HG03520 (cell line): ENCODE measurements around the gene IRS1.
A peak's percentile ranks its signal among the peaks of the same experiment; 100 is the strongest.

ENCODE experiments used
- ATAC-seq: cut with Tn5 transposase; IDR thresholded peaks from one replicate; pipeline ENCODE4 v1.9.1; 2021; ENCODE audit warnings: mild to moderate bottlenecking, moderate library complexity; ENCODE audit not compliant: unreplicated experiment

Gene IRS1

GRCh38 chr2:226791487-226792081 lies 8.0 kb downstream of the IRS1 start:
- ATAC-seq = peak; percentile 98

- peak; percentile 56 for ATAC-seq
Measured at GRCh38 chr2:226791056-226791486, 8.5 kb downstream of the IRS1 start.

GRCh38 chr2:226790431-226790830 lies 9.2 kb downstream of the IRS1 start:
- no peak for ATAC-seq

- no peak for ATAC-seq
Measured at GRCh38 chr2:226790011-226790410, 9.6 kb downstream of the IRS1 start.

- ATAC-seq = no peak
Measured at GRCh38 chr2:226788881-226789490, 10.6 kb downstream of the IRS1 start.

- no peak for ATAC-seq
Measured at GRCh38 chr2:226788064-226788463, 11.6 kb downstream of the IRS1 start.

GRCh38 chr2:226783885-226784284 lies 15.7 kb downstream of the IRS1 start:
- ATAC-seq = no peak

GRCh38 chr2:226782092-226782713 lies 17.4 kb downstream of the IRS1 start:
- no peak for ATAC-seq

- ATAC-seq = no peak
Measured at GRCh38 chr2:226780431-226780830, 19.2 kb downstream of the IRS1 start.

- ATAC-seq = no peak
Measured at GRCh38 chr2:226777611-226778010, 22.0 kb downstream of the IRS1 start.

- ATAC-seq = no peak
Measured at GRCh38 chr2:226776104-226776503, 23.5 kb downstream of the IRS1 start.

- no peak for ATAC-seq
Measured at GRCh38 chr2:226775032-226775509, 24.5 kb downstream of the IRS1 start.

GRCh38 chr2:226773291-226773690 lies 26.3 kb downstream of the IRS1 start:
- peak; percentile 13 for ATAC-seq

- ATAC-seq = peak; percentile 98
Measured at GRCh38 chr2:226772389-226773179, 27.0 kb downstream of the IRS1 start.

- no peak for ATAC-seq
Measured at GRCh38 chr2:226771067-226771466, 28.6 kb downstream of the IRS1 start.

- ATAC-seq = no peak
Measured at GRCh38 chr2:226767056-226767813, 32.4 kb downstream of the IRS1 start.

- ATAC-seq = no peak
Measured at GRCh38 chr2:226766352-226767055, 33.1 kb downstream of the IRS1 start.

GRCh38 chr2:226763320-226763719 lies 36.3 kb downstream of the IRS1 start:
- no peak for ATAC-seq

GRCh38 chr2:226761195-226761583 lies 38.4 kb downstream of the IRS1 start:
- no peak for ATAC-seq
